GM23338 (cell line): ENCODE results near the gene GPD2. TPM values are rescaled to one million over a fixed set of nuclear protein-coding genes. Genes with fewer than 3 reads are reported as not detected.

ENCODE experiments used
- ATAC-seq: fragments of 200-7000 bp; cut with Tn5 transposase; 3 replicates; pipeline ENCODE4 v1.9.1; 2020
- DNase-seq: peaks from one replicate; pipeline ENCODE4 v3.0.0-alpha.2; 2015; ENCODE audit warnings: low spot score
- H2AFZ ChIP-seq: fragments of 200-600 bp; sonication (generic); 2 replicates; pipeline ENCODE4 v1.8.0; 2016; ENCODE audit warnings: antibody characterized with exemption, mild to moderate bottlenecking, moderate library complexity
- H3F3A ChIP-seq: fragments of 200-600 bp; sonication (generic); replicated peaks from 2 replicates; pipeline ENCODE4 v1.8.0; 2017; ENCODE audit warnings: antibody characterized with exemption, mixed run types, low read depth
- H3K27ac ChIP-seq: fragments of 200-600 bp; sonication (generic); 2 replicates; pipeline ENCODE4 v1.6.1; 2016; ENCODE audit warnings: low read depth
- H3K27me3 ChIP-seq: fragments of 200-600 bp; sonication (generic); 2 replicates; pipeline ENCODE4 v1.8.0; 2016; ENCODE audit warnings: mild to moderate bottlenecking, mixed run types, moderate library complexity; ENCODE audit not compliant: insufficient read depth
- H3K36me3 ChIP-seq: fragments of 200-600 bp; sonication (generic); 2 replicates; pipeline ENCODE4 v1.8.0; 2016; ENCODE audit warnings: mild to moderate bottlenecking; ENCODE audit not compliant: insufficient read depth
- H3K4me1 ChIP-seq: fragments of 200-600 bp; sonication (generic); 2 replicates; pipeline ENCODE4 v1.8.0; 2016; ENCODE audit warnings: mild to moderate bottlenecking, moderate library complexity; ENCODE audit not compliant: insufficient read depth
- H3K4me2 ChIP-seq: fragments of 200-600 bp; sonication (generic); 2 replicates; pipeline ENCODE4 v1.7.1; 2017; ENCODE audit warnings: mixed run types
- H3K4me3 ChIP-seq: fragments of 200-600 bp; sonication (generic); 2 replicates; pipeline ENCODE4 v1.6.1; 2016; ENCODE audit warnings: mixed run types
- H3K79me2 ChIP-seq: fragments of 200-600 bp; sonication (generic); replicated peaks from 2 replicates; pipeline ENCODE4 v1.8.0; 2017; ENCODE audit warnings: mild to moderate bottlenecking; ENCODE audit not compliant: insufficient read depth
- H3K9me2 ChIP-seq: fragments of 200-600 bp; sonication (generic); 2 replicates; pipeline ENCODE4 v1.8.0; 2017; ENCODE audit not compliant: insufficient read depth
- H4K20me1 ChIP-seq: fragments of 200-600 bp; sonication (generic); replicated peaks from 2 replicates; pipeline ENCODE4 v1.8.0; 2017; ENCODE audit warnings: mild to moderate bottlenecking; ENCODE audit not compliant: insufficient read depth
- H3K27ac Mint-ChIP-seq: 2 replicates; pipeline ENCODE4 v1.8.0; 2020; ENCODE audit warnings: inconsistent platforms, mild to moderate bottlenecking, moderate library complexity, mixed read lengths
- H3K27me3 Mint-ChIP-seq: 3 replicates; pipeline ENCODE4 v1.8.0; 2022; ENCODE audit warnings: low read depth, mild to moderate bottlenecking, moderate library complexity, mixed read lengths, inconsistent platforms; ENCODE audit not compliant: insufficient read depth, poor library complexity
- H3K36me3 Mint-ChIP-seq: 3 replicates; pipeline ENCODE4 v1.8.0; 2021; ENCODE audit warnings: low read depth, mild to moderate bottlenecking, inconsistent platforms, moderate library complexity, mixed read lengths
- H3K4me1 Mint-ChIP-seq: 3 replicates; pipeline ENCODE4 v1.8.0; 2020; ENCODE audit warnings: mild to moderate bottlenecking, inconsistent platforms, mixed read lengths
- H3K4me3 Mint-ChIP-seq: 3 replicates; pipeline ENCODE4 v1.8.0; 2021; ENCODE audit warnings: moderate library complexity, mild to moderate bottlenecking, inconsistent platforms, mixed read lengths
- H3K9me3 Mint-ChIP-seq: 3 replicates; pipeline ENCODE4 v1.8.0; 2020; ENCODE audit warnings: moderate library complexity, mild to moderate bottlenecking, inconsistent platforms, mixed read lengths
- CREB1 ChIP-seq: fragments of 250-450 bp; sonication (Bioruptor Pico); IDR thresholded peaks from 2 replicates; pipeline ENCODE4 v1.5.0; 2020; ENCODE audit warnings: low read depth, mild to moderate bottlenecking, moderate library complexity
- EZH2phosphoT487 ChIP-seq: fragments of 200-600 bp; sonication (generic); IDR thresholded peaks from one replicate; pipeline ENCODE4 v1.8.1; 2018; ENCODE audit warnings: antibody characterized with exemption; ENCODE audit not compliant: unreplicated experiment
- JUNB ChIP-seq: IDR thresholded peaks from one replicate; pipeline ENCODE4 v1.6.1; 2016; ENCODE audit warnings: antibody characterized with exemption; ENCODE audit not compliant: unreplicated experiment
- POLR2AphosphoS5 ChIP-seq: IDR thresholded peaks from 2 replicates; pipeline ENCODE4 v1.6.1; 2016; ENCODE audit warnings: antibody characterized with exemption, low read depth
- STAT1 ChIP-seq: IDR thresholded peaks from one replicate; pipeline ENCODE4 v1.6.1; 2016; ENCODE audit warnings: antibody characterized with exemption; ENCODE audit not compliant: unreplicated experiment
- ZNF114 ChIP-seq: fragments of 250-450 bp; sonication (Bioruptor Pico); IDR thresholded peaks from 2 replicates; pipeline ENCODE4 v1.5.0; 2020; ENCODE audit warnings: mild to moderate bottlenecking, moderate library complexity
- polyA plus RNA-seq: library from polyadenylated mRNA; unstranded; fragments of >200 nt; fragmentation: Nextera tagmentation; extraction: Ambion mirVana; gene quantifications from 2 replicates; pipeline ENCODE4 v1.2.1, GENCODE V29; 2016
- total RNA-seq: library from RNA; depleted of rRNA; stranded (reverse); fragments of >200 nt; shearing (Covaris generic); gene quantifications from 2 replicates; pipeline ENCODE4 v1.2.3, GENCODE V29; 2014
- TF ChIP-seq, protein P1 (sequence below): fragments of 250-450 bp; sonication (Bioruptor Pico); IDR thresholded peaks from 2 replicates; pipeline ENCODE4 v1.5.0; 2020; ENCODE audit warnings: mild to moderate bottlenecking, moderate library complexity
- TF ChIP-seq, protein P2 (sequence below), 2 experiments: fragments of 200-600 bp in 1 of 2; sonication (generic) in 1 of 2; conservative IDR thresholded peaks; 2 replicates each; pipeline versions ENCODE4 v1.5.1 to v1.6.1; 2016 to 2017; ENCODE audit warnings: antibody characterized with exemption in 2 of 2, low read depth in 2 of 2, mild to moderate bottlenecking in 2 of 2, moderate library complexity in 1 of 2

The GPD2 gene
- total and polyA plus RNA-seq, 2 experiments from 2014 or later = 9.4 to 67.4 TPM

DNA sequence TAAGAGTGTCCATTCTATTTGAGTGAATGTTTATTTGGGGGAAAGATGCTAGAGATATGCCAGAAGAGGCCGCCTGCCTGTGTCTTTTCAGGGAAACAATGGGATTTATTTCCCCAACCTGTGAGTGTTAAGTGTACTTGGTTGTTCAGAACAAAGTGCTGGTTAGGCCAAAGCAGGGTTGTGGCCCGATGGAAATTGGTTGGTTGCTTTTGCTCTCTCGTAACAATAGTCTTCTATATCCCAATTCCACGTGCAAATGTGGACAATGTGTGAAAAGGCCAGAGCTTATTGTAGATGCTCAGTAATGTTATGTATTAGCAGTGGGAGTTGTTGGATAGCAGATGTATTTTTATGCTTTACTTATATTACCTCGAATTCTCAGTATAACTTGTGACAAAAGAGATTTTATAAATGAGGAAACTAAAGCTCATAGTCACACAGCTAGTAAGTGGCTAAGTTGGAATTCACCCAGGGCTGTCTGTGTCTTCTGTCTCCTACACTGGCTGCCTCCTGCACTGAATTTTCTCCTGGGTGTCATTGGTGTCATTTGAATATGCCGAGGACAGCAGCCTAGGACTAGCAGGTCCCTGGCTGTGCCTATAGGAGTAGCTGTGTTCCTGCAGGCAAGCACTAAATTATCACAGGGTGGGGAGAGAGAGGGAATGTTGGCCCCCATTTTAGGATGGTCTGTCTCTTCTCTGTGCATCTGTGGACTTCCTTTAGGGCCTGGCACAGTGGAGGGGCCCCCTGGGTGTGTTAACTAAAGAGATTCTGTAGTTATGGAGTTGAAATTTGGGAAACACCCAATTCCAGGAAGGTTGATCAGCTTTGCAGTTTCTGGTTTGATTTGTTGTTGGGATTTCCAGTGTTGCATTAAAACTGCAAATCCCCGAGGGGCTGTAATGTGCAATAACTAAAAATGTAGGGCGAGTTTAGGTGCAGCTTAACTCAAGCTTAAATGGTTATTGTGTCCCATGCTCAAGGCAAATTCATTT lies 21.6 kb downstream of the GPD2 start:
- Histone ChIP-seq H4K20me1 (no peaks in the 10 kb centered on the region; the same call in 1 of the 2 replicates), H3K9me2 (0 out of 2 replicates have a peak, but pooled peaks cover 5% of the 10 kb centered on the region), H3K79me2 (peaks cover 27% of the 10 kb centered on the region), H3K27me3 (no peaks in the 10 kb centered on the region), H3K4me1 (no peaks in the 10 kb centered on the region), H3K36me3 (no peaks in the 10 kb centered on the region), H3K4me3 (no peak overlapping the region), H3K27ac (no peak overlapping the region), H2AFZ (no peak overlapping the region), H3F3A (no peaks in the 10 kb centered on the region), H3K4me2 (no peak overlapping the region)
- DNase-seq (peak; percentile 17), ATAC-seq (peak; percentile 57)
- no peak overlapping the region for H3K27ac Mint-ChIP-seq
- H3K36me3 Mint-ChIP-seq = peaks cover 18% of the 10 kb centered on the region
- peaks cover 3% of the 10 kb centered on the region for H3K27me3 Mint-ChIP-seq
- peaks cover 6% of the 10 kb centered on the region for H3K4me1 Mint-ChIP-seq
- peaks cover 12% of the 10 kb centered on the region for H3K9me3 Mint-ChIP-seq
- no peak overlapping the region for H3K4me3 Mint-ChIP-seq
- TF ChIP-seq, protein P1, sequence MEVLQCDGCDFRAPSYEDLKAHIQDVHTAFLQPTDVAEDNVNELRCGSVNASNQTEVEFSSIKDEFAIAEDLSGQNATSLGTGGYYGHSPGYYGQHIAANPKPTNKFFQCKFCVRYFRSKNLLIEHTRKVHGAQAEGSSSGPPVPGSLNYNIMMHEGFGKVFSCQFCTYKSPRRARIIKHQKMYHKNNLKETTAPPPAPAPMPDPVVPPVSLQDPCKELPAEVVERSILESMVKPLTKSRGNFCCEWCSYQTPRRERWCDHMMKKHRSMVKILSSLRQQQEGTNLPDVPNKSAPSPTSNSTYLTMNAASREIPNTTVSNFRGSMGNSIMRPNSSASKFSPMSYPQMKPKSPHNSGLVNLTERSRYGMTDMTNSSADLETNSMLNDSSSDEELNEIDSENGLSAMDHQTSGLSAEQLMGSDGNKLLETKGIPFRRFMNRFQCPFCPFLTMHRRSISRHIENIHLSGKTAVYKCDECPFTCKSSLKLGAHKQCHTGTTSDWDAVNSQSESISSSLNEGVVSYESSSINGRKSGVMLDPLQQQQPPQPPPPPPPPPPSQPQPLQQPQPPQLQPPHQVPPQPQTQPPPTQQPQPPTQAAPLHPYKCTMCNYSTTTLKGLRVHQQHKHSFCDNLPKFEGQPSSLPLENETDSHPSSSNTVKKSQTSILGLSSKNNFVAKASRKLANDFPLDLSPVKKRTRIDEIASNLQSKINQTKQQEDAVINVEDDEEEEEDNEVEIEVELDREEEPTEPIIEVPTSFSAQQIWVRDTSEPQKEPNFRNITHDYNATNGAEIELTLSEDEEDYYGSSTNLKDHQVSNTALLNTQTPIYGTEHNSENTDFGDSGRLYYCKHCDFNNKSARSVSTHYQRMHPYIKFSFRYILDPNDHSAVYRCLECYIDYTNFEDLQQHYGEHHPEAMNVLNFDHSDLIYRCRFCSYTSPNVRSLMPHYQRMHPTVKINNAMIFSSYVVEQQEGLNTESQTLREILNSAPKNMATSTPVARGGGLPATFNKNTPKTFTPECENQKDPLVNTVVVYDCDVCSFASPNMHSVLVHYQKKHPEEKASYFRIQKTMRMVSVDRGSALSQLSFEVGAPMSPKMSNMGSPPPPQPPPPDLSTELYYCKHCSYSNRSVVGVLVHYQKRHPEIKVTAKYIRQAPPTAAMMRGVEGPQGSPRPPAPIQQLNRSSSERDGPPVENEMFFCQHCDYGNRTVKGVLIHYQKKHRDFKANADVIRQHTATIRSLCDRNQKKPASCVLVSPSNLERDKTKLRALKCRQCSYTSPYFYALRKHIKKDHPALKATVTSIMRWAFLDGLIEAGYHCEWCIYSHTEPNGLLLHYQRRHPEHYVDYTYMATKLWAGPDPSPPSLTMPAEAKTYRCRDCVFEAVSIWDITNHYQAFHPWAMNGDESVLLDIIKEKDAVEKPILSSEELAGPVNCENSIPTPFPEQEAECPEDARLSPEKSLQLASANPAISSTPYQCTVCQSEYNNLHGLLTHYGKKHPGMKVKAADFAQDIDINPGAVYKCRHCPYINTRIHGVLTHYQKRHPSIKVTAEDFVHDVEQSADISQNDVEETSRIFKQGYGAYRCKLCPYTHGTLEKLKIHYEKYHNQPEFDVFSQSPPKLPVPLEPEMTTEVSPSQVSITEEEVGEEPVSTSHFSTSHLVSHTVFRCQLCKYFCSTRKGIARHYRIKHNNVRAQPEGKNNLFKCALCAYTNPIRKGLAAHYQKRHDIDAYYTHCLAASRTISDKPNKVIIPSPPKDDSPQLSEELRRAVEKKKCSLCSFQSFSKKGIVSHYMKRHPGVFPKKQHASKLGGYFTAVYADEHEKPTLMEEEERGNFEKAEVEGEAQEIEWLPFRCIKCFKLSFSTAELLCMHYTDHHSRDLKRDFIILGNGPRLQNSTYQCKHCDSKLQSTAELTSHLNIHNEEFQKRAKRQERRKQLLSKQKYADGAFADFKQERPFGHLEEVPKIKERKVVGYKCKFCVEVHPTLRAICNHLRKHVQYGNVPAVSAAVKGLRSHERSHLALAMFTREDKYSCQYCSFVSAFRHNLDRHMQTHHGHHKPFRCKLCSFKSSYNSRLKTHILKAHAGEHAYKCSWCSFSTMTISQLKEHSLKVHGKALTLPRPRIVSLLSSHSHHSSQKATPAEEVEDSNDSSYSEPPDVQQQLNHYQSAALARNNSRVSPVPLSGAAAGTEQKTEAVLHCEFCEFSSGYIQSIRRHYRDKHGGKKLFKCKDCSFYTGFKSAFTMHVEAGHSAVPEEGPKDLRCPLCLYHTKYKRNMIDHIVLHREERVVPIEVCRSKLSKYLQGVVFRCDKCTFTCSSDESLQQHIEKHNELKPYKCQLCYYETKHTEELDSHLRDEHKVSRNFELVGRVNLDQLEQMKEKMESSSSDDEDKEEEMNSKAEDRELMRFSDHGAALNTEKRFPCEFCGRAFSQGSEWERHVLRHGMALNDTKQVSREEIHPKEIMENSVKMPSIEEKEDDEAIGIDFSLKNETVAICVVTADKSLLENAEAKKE = no peak
- TF ChIP-seq STAT1 (no peak), JUNB (no peak), CREB1 (CRISPR knock-in tag) (no peak), ZNF114 (CRISPR knock-in tag) (no peak), EZH2phosphoT487 (no peak), POLR2AphosphoS5 (no peak)
- TF ChIP-seq, protein P2, sequence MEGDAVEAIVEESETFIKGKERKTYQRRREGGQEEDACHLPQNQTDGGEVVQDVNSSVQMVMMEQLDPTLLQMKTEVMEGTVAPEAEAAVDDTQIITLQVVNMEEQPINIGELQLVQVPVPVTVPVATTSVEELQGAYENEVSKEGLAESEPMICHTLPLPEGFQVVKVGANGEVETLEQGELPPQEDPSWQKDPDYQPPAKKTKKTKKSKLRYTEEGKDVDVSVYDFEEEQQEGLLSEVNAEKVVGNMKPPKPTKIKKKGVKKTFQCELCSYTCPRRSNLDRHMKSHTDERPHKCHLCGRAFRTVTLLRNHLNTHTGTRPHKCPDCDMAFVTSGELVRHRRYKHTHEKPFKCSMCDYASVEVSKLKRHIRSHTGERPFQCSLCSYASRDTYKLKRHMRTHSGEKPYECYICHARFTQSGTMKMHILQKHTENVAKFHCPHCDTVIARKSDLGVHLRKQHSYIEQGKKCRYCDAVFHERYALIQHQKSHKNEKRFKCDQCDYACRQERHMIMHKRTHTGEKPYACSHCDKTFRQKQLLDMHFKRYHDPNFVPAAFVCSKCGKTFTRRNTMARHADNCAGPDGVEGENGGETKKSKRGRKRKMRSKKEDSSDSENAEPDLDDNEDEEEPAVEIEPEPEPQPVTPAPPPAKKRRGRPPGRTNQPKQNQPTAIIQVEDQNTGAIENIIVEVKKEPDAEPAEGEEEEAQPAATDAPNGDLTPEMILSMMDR (conservative IDR thresholded peaks at IDR 0.05; ENCODE audit: low read depth in 2 of 2) = 0 out of 4 replicates have a peak, but pooled peaks of 1 of the 2 experiments have one; percentile 13
